ENCODE results near the gene KCNA10.

The KCNA10 gene

DNA sequence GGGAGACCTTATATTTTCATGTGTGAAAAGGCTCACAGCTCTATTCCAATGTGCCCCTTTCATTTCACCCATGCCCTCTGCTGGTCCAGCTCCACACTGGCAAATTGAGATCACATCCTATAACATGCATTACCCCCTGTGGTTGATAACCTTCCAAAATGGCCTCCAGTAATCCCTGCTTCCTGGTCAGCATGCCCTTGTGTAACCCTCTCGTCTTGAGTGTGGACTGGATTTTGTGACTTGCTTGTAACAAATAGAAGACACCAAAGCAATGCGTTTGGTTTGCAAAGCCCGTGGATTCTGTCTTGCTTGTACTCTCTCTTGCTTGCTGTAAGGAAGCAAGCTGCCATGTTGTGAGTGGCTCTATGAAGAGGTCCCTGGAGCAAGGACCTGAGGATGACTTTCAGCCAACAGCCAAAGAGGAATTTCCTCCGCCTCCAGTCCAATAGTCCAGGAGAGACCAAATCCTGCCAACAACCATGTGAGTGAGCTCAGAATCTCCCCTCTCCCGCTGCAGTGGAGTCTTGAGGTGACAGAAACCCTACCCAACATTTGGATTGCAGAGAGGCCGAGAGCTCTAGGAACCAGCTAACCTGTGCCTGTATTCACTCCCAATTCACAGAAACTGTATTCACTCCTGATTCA, 17.4 kb downstream of the KCNA10 start:
- no peak for DNase-seq (ENCODE audit: low spot score)

DNA sequence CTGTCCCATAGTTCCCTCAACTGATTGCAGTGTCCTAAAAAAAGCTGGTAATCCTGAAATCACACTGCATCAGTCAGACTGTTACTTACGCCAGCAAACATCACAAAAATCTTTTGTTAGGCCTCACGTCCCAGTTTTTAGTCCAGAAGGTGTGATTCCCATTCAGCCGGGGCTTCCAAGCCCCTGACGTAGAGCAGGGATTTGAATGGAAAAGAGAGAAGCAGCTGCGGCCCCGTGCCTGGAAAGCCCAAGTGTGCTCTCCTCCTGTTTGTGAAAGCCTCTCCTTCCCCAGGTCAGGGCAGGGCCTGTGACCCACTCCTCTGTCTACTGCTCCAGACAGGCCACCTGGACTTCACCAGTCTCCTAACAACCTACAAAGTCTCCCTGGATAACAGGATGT, 20.7 kb downstream of the KCNA10 start:
- no peak for DNase-seq (ENCODE audit: low spot score)

DNA sequence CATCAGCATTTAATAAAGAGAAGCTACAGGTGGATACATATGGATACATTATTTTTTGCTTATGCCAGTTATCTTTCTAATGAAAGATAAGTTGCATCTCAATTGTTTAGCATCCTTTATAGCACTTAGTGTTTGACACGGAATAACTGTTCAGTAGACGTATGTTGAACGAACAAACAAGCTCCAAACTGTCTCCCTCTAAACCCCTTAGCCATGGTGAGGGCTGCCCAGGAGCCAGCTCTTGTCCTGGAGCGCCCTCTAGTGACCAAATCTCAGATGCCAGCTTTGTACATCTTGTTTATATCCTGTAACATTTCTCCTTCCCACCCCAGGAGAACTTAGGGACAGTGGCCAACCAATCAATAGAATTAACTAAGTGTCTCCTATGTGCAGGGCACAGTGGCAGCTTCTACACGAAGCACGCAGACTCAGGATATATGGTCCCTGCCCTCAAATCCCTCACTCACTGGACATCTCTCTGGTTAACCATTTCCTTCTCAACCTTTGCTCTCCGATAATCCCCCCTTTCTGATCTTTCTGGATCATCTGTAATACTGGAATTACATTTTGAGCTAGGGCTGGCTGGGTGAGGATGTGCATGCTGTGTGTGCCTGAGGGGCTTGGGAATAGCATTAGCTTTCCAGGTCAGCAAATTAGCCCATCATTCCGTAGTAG, 22.9 kb downstream of the KCNA10 start:
- DNase-seq (ENCODE audit: low spot score), result peak; percentile 69

DNA sequence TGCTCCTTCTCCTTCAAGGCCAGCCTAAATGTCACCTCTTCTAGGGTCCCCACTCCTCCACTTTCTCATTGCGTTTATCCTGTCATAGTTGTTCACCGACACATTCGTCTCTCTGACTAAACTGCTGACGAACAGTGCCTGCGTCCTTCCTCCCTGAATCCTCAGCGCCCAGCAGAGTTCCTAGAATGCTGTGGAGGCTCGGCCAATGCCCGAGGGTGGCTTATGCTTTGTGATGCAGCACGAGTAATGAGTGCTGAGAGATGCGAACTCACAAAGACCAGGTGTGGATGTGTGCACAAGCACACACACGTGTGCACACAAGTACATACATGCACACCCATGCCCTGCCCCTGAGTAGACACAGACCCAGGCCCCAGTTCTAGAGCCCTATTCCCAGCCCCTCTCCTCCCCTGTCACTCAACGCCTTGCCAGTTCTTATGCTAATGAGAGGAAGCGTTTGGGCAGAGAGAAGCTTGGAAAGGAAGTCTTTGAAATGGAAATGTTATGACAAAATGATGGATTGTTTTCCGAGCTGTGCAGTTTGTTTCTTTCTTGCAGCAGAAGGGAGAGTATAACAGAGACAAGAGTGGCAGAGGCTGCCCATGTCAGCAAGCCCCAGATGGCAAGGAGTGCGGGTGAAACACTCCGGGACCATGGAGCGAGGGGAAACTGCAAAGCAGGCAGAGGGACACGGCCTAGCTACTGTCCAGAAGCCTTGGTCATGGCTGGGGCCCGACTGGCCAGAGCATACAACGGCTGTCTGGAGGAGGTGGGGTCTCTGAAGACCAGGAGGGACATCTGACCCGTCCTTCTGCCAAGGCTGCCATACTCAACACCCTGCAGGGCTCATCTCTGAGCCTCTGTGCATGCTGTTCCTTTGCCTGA, 24.2 kb downstream of the KCNA10 start:
- DNase-seq (ENCODE audit: low spot score), result no peak

DNA sequence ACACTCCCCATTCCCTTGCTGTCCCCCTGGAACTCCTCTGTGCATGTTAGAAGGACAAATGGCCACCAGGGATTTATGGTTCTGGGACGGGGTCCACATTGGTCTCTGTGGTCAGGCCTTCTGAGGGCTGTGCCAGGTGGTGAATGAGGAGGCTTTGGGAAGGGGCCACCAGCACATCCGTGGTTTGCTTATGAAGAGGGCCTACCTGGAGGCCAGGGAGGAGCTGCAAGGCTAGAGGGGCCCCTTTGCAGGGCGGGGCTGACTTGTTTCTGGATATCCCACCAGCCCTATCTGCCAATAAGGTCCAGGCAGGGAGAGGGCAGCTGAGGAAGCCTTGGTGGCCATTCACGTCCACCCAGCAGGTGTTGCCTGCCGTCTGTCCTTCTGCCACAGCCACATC, 24.9 kb downstream of the KCNA10 start:
- no peak for DNase-seq (ENCODE audit: low spot score)

DNA sequence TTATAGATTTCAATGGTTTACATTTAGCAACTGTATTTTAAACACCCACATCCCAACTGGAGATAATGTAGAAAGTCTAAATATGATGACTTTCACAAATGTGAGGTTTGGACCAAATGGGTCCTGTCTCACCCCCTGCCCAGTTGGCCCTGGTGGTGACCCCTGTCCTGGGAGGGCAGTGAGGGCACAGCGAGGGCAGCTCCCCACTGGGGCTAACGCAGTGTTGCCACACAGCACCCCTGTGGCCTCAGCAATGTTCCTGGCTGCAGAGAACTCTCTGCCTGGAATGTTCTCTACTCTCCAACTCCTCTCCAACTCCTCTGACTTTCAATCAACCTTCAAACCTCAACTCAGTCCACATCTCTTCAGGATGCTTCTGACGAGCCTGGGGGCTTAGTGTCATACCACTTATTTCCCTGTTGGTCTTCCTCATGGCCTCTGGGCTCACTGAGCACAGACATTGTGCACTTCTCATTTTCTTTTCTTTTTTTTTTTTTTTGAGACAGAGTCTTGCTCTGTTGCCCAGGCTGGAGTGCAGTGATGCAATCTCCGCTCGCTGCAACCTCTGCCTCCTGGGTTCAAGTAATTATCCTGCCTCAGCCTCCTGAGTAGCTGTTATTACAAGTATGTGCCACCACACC, 25.8 kb downstream of the KCNA10 start:
- DNase-seq (ENCODE audit: low spot score), result no peak

DNA sequence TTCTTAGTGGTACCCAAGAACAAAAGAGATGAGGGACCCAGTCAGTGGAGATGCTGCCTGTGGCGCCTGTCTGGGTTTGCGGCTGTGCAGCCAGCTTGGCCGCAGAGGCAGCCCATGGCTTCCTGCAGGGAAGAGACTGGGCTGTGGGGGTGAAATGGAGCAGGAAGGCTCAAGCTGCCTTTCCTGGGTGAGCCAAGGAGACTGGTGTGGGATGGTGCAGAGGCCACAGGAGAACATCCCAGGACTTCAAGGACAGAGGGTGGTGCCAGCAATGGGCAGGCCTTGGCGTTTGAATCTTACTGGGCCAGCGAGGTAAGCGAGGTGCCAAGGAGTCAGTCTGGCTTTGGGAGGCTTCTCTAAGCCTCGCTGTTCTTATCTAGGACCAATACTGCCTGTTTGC, 26.4 kb downstream of the KCNA10 start:
- no peak for DNase-seq (ENCODE audit: low spot score)

DNA sequence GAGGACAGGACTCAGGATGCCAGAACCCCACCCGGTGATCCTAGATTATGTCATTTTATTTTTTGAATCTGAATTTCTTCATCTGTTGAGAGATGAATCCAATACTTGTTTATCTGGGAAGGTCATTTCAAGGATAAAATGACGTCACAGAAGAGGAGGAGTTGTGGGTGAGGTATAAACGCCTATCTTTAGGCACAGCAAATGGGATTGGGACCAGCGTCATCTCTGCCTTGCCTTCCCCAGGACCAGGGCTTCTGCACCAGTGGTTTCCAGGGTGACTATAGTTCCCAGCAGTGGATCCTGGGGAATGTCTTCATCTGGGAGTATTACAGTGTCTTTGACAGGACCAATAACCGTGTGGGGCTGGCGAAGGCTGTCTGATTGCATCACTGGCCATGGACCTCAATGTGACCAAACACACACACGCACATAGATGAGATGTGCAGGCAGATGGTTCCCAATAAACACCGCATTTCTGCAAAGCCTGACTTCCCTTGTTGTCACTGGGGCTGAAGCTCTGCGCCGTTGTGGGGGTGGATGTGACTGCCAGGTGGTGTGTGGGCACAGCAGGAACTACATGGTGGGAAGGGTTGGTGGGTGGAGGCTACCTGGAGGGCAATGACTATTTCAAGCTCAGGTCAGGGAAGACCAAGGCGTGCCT, 28.1 kb downstream of the KCNA10 start:
- DNase-seq (ENCODE audit: low spot score), result no peak

DNA sequence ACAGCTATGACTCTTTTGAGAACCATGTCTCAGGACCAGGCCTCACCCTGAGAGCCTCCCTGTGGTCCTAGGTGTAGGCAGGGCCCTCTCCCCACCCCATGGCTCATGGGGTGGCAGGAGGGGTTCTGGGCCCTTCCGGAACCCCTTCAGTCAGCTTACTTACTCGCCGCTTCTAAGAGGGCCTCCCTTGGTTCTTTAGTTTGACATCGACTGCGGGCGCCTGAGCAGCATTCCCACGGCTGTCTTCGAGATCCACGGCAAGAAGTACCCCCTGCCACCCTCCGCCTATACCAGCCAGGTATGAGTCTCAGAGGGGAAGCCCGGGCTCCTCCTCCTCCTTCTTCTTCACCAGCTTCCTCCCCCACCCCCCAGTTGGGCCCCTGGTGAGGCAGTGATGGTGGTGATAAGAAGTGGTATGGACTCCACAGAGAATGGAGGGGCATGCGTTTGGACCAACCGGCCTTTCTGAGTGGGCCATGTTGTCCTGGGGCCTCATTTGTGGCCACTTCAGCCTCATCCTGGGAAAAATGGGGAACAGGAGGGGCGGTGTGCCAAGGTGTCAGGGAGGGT, 28.9 kb downstream of the KCNA10 start:
- DNase-seq (ENCODE audit: low spot score), result no peak

DNA sequence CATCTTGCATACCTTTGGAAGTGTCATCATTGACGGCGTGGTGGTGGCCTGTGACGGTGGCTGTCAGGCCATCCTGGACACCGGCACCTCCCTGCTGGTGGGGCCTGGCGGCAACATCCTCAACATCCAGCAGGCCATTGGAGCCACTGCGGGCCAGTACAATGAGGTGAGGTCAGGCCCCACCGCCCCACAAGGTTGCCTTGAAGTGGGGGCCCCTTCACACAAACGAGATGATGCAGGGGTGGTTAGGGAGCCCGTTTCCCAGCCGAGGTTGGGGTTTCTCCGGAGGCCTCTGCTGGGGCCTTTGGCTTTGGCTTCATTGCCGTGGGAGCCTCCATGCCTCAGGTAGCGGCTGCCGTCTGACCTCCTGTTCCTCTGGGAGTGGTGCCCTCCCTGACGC, 29.6 kb downstream of the KCNA10 start:
- DNase-seq (ENCODE audit: low spot score), result no peak

DNA sequence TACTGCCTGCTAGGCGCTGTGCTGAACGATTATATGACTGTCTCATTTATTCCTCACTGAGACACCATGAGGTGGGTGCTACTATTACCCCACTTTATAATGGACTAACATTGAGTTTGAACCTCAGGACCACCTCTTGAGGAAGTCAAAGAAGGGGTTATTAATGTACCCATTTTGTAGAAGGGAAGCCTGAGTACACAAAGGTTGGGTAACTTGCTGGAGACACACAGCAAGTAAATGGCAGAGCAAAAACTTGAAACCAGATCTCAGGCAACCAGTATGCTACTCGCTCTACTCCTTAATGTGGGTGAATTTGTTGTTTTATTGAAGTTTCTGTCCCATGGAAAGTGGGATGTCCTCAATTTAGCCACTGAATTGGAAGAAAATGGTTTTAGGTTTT, 30.1 kb downstream of the KCNA10 start:
- no peak for DNase-seq (ENCODE audit: low spot score)

DNA sequence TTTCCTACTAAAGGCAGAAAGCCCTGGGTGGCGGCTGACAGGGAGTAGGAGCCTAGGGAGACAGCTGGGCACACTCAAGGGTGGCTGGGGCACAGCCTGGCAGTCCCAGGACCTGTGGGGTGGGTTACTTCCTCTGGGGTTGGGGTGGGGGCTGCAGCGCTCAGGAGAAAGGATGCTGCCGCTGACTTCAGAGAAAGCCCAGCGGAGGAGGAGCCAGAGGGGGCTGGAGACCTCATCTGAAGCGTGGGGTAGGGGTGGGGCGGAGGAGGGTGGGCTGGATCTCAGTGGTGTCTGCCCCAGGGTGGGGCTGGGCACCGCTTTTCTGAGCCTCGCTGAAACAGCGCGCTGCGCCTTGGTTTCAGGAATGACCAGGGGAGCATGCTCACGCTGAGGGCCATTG, 30.8 kb downstream of the KCNA10 start:
- DNase-seq (ENCODE audit: low spot score), result no peak

DNA sequence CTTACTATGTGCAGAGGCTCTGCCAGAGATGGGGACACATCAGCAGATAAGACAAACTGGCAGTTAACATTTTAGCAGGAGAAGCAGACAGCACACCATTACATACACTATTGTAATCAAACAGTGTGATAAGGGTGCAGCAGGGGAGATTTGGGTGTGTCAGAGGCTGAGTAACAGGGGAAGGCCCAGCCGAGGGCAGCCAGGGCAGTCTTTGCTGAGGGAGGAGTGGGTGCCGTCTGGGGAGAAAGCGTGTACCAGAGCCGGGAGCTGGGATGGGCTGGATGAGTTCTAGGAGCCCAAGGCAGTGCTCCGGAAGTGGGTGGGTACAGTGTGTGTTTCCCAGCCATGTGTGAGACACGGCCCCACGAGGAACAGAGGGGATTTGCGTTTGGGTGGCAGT, 31.2 kb downstream of the KCNA10 start:
- DNase-seq (ENCODE audit: low spot score), result no peak

DNA sequence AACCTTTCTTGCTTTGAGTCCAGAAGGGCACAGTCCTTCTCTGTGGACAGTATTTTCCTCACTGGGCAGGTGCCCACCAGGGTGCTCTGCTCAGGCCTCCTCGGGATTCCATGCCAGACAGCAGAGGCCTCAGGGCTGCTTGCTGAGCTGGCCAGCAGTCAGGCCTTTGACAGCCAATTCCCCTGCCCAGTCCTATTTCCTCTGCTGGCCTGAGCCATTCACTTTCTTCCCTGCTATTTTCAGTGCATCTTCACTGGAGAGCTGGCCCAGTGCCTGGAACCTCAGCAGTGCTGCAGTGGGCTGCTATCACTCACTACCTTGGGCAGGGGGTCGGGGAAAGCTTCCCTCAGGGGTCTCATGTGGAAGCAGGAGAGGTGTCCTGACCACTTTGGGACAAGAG, 33.2 kb downstream of the KCNA10 start:
- DNase-seq (ENCODE audit: low spot score), result no peak

DNA sequence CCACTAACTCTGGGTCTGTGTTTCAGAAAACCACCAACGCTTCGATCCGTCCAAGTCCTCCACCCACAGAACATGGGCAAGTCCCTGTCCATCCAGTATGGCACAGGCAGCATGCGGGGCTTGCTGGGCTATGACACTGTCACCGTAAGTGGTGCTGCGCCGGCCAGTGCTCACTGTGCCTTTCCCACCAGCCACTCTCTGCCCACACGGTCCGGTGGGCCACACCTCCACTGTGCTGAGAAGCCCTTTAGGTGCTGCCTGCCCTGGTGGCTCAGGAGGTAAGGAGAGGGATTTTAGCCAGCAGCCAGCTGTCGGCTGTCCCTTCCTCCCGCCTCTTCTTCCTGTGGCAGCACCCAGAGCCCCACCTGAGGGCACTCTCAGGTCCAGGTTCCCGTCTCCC, 34.2 kb downstream of the KCNA10 start:
- no peak for DNase-seq (ENCODE audit: low spot score)

DNA sequence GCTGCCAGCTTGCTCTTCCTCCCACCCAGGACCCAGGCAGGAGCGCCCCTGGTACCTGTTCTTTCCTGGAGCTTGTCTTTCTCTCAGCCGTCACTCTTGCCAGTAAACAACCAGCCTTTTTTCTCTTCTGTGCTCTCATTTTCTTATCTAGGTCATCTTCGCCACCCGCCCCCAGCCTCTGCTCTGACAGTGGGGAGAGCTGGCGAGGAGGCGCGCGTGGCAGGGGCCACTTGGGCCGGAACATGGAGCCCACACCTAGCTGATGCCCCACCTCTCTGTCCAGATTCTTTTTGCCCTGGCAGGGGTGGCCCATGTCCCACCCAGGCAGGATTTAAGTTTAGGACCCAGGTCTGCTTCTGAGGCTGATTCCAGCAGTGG, 35.7 kb downstream of the KCNA10 start:
- DNase-seq (ENCODE audit: low spot score), result no peak

DNA sequence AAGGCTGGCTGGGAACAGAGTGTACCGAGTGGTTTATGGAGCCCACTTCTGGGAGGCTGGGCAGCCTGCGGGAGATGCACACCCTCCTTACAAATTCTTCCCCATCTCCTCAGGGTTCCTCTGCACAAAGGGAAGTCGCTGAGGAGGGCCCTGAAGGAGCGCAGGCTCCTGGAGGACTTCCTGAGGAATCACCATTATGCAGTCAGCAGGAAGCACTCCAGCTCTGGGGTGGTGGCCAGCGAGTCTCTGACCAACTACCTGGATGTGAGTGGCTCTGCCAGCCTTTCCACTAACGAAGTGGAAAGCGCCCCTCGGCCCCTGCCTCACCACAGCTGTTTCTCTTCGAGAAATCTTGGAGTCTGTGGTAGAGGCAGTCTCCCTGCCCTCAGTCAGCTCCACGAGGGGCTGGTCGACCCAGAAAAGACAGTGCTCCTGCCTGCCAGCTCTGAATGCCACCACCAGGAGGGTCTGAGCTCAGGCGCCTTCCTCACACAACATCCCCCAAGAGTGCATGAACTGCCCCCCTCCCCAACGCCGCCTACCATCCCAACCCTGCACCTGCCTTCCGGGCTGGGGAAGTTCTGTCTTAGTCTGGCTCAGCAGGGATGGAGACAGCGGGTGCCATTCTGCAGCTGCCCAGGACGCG, 36.2 kb downstream of the KCNA10 start:
- no peak for DNase-seq (ENCODE audit: low spot score)

DNA sequence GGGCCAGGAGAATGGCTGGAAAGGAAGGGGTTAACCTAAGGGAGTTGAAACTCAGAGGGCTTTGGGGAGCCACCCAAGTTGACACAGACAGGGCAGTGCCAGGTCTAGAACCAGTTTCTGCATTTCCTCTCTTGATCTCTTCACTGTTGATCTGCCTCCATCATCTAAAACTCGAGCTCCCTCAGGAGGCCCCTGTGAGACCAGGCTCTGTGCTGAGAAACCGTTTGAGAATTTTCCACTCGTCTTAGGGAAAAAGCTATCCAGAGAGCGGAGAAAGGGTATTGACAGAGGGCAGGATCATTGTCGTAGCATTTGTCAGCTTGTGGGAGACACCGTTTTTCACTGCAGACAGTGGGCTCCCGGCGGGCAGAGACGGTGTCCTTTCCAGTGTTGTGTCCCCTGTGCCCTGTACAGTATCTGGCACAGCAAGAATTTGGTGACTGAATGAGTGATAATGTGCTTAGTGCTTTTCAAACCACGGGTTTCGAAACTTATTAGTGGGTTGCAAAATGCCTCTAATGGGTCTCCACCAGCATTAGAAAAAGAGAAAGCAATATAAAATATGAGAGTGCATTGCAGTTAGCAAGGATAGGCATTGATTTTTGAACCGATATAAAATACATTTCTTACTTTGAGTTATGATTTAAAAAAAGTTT, 36.9 kb downstream of the KCNA10 start:
- no peak for DNase-seq (ENCODE audit: low spot score)

DNA sequence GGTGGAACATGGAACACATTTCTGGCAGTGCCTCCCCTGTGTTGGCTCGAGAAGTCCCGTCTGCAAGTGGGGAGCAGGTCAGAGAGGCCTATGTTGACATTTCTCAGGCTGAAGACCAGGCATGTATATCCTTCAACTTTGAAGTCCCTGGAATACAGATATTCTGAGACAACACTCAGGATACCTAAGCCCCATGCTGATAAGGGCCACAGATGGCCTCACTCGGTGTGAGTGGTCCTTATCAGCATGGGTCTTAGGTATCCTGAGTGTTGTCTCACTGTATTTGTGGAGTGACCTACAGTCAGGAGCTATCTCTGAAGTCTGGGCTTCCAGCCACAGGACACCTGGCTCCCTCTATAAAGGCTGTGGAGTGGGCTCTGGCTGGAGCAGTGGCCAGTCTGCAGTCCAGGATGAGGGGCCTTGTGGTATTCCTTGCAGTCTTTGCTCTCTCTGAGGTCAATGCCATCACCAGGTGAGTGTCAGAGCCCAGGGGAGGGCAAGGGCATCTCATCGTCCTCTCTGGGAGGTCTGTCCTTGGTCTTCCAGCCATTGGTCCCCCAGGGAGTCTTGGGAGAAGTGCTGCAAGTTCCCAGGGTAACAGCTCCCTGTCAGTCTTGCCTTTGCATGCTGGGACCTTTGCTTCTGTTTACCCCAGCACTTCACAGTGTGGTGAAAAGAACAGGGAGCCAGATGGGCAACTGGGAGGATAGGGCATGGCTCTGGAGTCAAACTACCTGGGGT, 38.4 kb downstream of the KCNA10 start:
- no peak for DNase-seq (ENCODE audit: low spot score)

DNA sequence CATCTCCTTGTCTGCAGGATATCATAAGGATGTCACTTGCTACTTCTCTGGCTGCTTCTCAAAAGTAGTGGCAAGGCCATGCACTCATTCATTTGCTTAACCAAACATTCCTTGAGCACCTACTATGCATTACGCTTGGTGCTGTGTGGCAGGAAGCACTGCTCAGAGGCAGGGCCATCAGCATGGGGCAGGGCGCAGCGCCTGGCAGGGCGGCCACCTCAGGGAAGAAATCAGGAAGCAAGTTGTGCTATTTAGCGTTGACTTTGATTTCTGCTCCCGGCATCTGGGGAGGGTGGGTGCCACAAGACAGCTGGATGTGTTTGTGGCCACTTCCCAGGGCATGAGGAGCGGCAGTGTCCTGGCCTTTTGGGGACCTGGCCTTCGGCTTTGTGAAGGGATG, 40.1 kb downstream of the KCNA10 start:
- DNase-seq (ENCODE audit: low spot score), result no peak
